Bronchial epithelial cell (primary cell): ENCODE data around the gene PTTG1IP2. TPM values are rescaled to one million over a fixed set of nuclear protein-coding genes. Genes with fewer than 3 reads are reported as not detected.
"Not testable (repeated sequence)": the region's sequence is repeated elsewhere in the genome, so short reads cannot be mapped to it uniquely, and the experiment has no call there.

Experiments
- DNase-seq: peaks from one replicate; pipeline ENCODE4 v3.0.0-alpha.2; 2010; ENCODE audit warnings: low read depth
- FAIRE-seq: peaks from 2 replicates; lab custom pipeline; 2011; peaks lifted over from hg19 to GRCh38; lab: Jason Lieb, UNC
- H3K27me3 ChIP-seq: 2 replicates; pipeline ENCODE4 v1.5.1; 2011; ENCODE audit warnings: low read length; ENCODE audit not compliant: control insufficient read depth, insufficient read depth
- H3K36me3 ChIP-seq: 2 replicates; pipeline ENCODE4 v1.5.1; 2011; ENCODE audit warnings: low read length; ENCODE audit not compliant: control insufficient read depth, insufficient read depth
- H3K4me3 ChIP-seq: 2 replicates; pipeline ENCODE4 v1.5.1; 2011; ENCODE audit warnings: mild to moderate bottlenecking, low read depth, low read length, control low read depth
- total RNA-seq: library from RNA; depleted of rRNA; stranded (reverse); fragments of >200 nt; gene quantifications from 2 replicates; pipeline ENCODE4 v1.2.1, GENCODE V29; 2014
- TF ChIP-seq, protein P1 (sequence below): IDR thresholded peaks from 2 replicates; pipeline ENCODE4 v1.5.1; 2011; ENCODE audit warnings: mild to moderate bottlenecking, moderate library complexity, low read length, control low read depth, inconsistent platforms; ENCODE audit not compliant: insufficient read depth, severe bottlenecking

Gene PTTG1IP2
- total RNA-seq, 1 donor from 2014 or later: not detected

DNA sequence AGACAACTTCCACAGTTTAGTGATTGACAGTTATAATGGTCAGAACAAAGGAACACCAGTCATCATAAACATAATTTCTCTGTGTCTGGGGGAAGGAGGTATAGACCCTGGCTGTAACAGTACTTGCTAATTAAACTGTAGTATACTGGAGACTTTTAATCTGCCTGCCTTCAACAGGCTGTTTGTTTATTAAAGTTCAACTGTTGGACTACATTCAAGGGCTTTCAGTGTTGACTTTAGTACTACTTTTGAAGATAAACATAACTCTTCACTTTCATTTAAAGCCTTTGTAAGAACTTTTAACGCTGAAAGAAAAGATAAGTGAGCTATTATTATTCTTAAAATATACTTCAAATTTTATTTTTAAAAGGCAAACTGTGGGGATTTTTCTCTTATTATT, 15.5 kb upstream of the PTTG1IP2 start:
- TF ChIP-seq, protein P1, sequence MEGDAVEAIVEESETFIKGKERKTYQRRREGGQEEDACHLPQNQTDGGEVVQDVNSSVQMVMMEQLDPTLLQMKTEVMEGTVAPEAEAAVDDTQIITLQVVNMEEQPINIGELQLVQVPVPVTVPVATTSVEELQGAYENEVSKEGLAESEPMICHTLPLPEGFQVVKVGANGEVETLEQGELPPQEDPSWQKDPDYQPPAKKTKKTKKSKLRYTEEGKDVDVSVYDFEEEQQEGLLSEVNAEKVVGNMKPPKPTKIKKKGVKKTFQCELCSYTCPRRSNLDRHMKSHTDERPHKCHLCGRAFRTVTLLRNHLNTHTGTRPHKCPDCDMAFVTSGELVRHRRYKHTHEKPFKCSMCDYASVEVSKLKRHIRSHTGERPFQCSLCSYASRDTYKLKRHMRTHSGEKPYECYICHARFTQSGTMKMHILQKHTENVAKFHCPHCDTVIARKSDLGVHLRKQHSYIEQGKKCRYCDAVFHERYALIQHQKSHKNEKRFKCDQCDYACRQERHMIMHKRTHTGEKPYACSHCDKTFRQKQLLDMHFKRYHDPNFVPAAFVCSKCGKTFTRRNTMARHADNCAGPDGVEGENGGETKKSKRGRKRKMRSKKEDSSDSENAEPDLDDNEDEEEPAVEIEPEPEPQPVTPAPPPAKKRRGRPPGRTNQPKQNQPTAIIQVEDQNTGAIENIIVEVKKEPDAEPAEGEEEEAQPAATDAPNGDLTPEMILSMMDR: no peak
- FAIRE-seq (no peak), DNase-seq (no peak)
- no peaks in the 10 kb centered on the region for H3K27me3 ChIP-seq
- no peak overlapping the region for H3K4me3 ChIP-seq
- H3K36me3 ChIP-seq: no peaks in the 10 kb centered on the region

DNA sequence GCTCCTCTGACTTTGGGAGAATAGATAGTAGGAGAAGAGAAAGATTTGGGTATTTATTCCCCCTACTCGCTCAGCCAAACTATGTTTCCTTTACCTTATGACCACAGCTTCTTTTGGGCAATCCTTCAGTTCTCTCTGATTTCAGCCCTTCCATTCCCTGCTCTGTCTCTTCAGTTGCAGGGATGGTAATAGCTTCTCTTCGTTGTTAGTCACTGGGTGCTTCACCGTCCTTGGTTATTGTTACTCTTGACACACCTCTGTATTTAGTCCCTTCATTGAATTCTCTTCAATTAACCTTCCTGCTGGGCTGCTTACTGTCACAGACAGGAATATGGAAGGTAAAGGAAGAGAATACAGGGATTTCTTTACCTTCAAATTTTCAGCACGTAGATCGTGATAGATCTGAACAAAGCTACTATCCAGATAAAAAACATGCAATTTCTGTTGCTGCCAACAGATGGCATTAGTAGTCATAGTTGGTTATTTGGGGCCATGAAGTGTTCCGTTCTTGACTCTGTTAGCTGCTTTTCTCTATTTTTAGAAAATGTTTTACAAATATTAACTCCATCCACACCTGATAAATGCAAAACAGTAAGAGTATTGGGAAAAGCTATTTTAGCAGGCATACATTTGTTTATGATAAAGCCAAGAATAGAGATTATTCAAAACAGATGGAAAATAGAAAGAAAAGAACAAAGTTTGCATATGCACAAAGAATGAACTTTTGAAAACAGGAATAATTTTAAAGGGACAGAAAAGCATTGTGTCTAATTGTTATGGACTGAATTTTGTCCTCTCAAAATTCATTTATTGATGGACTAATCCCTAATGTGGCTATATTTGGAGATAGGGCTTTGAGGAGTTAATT, 14.0 kb upstream of the PTTG1IP2 start:
- no peaks in the 10 kb centered on the region for H3K27me3 ChIP-seq
- DNase-seq (peak; percentile 57), FAIRE-seq (no peak)
- no peaks in the 10 kb centered on the region for H3K36me3 ChIP-seq
- H3K4me3 ChIP-seq: no peak overlapping the region
- TF ChIP-seq, protein P1: peak; percentile 62

DNA sequence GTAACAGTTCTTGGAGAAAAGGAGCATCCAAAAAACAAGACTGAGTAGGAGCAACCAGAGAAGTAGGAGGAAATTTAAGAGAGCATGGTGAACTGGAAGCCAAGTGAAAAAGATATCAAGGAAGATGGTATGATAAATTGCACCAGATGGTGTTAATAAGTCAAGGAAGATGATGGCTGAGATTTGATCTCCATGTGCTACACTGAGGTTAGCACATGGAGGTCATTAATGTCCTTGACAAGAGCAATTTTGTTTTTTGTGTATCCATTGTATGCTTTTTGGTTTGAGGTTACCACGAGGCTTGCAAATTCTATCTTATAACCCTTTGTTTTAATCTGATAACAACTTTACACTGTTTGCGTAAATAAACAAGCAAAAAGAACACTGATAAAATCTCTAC, 11.3 kb upstream of the PTTG1IP2 start:
- TF ChIP-seq, protein P1: no peak
- no peaks in the 10 kb centered on the region for H3K36me3 ChIP-seq
- FAIRE-seq (no peak), DNase-seq (no peak)
- H3K27me3 ChIP-seq: no peaks in the 10 kb centered on the region
- H3K4me3 ChIP-seq: no peak overlapping the region

DNA sequence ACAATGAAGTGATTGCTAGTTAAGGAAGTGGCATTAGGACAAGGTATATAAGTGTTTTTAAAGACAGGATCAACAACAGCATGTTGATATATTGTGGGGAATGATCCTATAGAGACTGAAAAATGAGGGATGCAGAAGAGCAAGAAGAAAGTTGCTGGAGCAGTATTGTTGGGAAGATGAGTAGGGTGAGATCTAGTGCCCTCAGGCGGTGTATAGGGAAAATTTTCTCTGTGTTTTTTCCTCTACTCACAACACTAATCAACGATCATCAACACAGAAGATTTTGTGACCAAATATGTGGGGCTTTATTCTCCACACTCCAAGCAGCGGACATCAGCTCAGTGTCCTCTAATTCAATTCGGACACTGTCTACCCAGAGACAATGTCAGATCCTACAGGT, 9.6 kb upstream of the PTTG1IP2 start:
- FAIRE-seq (no peak), DNase-seq (no peak)
- Histone ChIP-seq H3K4me3 (no peak overlapping the region), H3K27me3 (no peaks in the 10 kb centered on the region), H3K36me3 (no peaks in the 10 kb centered on the region)
- TF ChIP-seq, protein P1: no peak

DNA sequence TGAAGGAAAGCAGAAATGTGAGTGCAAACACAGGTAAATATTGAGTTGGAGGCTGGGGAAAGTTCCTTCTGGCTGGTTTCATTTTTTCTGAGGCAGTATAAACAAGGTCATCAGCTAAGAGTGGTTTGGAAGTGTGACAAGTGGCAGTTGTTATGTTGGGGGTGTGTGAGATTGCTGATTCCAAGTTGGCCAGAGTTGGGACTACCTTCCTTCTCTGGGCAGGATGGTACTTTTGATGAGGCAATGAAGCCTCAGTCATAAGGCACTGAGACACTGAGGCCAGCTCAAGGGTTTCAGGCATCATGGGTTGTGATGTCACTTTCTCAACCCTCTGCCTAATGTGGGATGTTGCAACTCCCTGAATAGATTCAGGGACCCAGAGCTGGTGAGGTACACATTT, 8.2 kb upstream of the PTTG1IP2 start:
- TF ChIP-seq, protein P1: no peak
- H3K27me3 ChIP-seq: no peaks in the 10 kb centered on the region
- peak; percentile 21 for DNase-seq
- H3K4me3 ChIP-seq: no peak overlapping the region
- no peaks in the 10 kb centered on the region for H3K36me3 ChIP-seq
- FAIRE-seq: no peak

DNA sequence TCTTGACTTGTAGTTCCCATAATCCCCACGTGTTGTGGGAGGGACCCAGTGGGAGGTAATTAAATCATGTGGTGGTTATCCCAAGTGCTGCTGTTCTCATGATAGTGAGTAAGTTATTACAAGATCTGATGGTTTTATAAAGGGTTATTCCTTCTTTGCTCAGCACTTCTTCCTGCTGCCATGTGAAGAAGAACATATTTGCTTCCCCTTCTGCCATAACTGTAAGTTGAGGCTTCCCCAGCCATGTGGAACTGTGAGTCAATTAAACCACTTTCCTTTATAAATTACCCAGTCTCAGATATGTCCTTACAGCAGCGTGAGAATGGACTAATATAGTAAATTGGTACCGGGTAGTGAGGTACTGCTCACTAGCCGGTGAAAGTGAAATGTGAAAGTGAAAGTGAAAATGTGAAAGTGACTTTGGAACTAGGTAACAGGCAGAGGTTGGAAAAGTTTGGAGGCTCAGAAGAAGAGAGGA, 6.2 kb upstream of the PTTG1IP2 start:
- H3K4me3 ChIP-seq, DNase-seq, H3K36me3 ChIP-seq, H3K27me3 ChIP-seq, FAIRE-seq: not testable (repeated sequence)
